ENCODE measurements around the gene USP34. TPM values are rescaled to one million over a fixed set of nuclear protein-coding genes. Genes with fewer than 3 reads are reported as not detected.

The USP34 gene
- total and polyA plus RNA-seq, 4 donors = 13.4 to 82.7 (median 51.1) TPM

DNA sequence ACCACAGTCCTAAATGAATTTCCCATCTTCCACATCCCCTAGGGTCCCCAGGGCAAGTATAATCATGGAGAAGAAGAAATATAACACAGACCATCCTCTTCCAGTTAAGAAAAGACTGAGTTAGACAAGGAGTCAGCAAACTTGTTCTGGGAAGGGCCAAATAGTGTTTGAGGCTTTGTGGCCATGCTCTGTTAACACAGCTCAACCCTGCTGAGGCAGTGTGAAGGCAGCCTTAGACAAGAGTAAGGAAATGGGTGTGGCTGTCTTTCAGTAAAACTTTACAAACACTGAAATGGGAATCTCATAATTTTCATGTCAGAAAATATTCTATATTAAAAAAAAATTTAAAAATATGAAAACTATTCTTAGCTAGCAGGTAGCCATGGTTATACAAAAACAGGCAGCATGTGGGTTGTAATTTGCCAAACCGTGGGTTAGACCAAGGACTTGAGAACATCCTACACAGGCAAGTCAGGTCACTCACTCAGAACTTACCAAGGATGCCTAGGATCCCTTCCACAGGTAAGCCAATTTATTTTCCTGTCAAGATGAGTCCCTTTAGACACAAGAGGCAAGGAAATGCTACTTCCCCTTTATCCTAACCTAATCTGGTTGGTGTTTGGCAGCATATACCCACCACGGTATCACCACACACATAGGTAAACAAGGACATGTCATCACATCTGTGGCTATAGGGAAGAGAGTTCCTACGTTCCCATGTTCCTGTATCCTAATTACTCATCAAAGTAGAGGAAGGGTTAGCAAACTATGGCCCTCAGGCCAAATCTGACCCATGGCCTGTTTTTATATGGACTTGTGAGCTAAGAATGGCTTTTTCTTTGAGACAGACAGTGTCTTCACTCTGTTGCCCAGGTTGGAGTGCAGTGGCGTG, 277.0 kb downstream of the USP34 start:
- Histone ChIP-seq H3K36me3 (ENCODE audit: control insufficient read depth in 4 of 4, insufficient read depth in 3 of 4, low read depth in 1 of 4, low read length in 3 of 4) (peaks cover 3 to 21% (median 18%) of the 10 kb centered on the region in 4 donors), H3K9ac (ENCODE audit: low read depth in 1 of 2, low read length in 2 of 2) (no peak overlapping the region), H3K27me3 (ENCODE audit: control insufficient read depth in 4 of 4, insufficient read depth in 4 of 4, low read length in 3 of 4) (no peaks in the 10 kb centered on the region), H3K4me1 (ENCODE audit: control insufficient read depth in 4 of 4, insufficient read depth in 4 of 4, low read length in 3 of 4) (no peaks in the 10 kb centered on the region), H3K27ac (ENCODE audit: low read depth in 1 of 2, low read length in 2 of 2) (no peak overlapping the region), H3K4me3 (ENCODE audit: low read depth in 1 of 3, low read length in 3 of 3) (no peak overlapping the region), H3K9me3 (ENCODE audit: control insufficient read depth in 4 of 4, low read length in 3 of 4) (no peaks in the 10 kb centered on the region)
- WGBS = 91% methylated on average over 4 of the region's 4 CpGs
- DNase-seq (ENCODE audit: low spot score) = no peak
- TF ChIP-seq, protein P1, sequence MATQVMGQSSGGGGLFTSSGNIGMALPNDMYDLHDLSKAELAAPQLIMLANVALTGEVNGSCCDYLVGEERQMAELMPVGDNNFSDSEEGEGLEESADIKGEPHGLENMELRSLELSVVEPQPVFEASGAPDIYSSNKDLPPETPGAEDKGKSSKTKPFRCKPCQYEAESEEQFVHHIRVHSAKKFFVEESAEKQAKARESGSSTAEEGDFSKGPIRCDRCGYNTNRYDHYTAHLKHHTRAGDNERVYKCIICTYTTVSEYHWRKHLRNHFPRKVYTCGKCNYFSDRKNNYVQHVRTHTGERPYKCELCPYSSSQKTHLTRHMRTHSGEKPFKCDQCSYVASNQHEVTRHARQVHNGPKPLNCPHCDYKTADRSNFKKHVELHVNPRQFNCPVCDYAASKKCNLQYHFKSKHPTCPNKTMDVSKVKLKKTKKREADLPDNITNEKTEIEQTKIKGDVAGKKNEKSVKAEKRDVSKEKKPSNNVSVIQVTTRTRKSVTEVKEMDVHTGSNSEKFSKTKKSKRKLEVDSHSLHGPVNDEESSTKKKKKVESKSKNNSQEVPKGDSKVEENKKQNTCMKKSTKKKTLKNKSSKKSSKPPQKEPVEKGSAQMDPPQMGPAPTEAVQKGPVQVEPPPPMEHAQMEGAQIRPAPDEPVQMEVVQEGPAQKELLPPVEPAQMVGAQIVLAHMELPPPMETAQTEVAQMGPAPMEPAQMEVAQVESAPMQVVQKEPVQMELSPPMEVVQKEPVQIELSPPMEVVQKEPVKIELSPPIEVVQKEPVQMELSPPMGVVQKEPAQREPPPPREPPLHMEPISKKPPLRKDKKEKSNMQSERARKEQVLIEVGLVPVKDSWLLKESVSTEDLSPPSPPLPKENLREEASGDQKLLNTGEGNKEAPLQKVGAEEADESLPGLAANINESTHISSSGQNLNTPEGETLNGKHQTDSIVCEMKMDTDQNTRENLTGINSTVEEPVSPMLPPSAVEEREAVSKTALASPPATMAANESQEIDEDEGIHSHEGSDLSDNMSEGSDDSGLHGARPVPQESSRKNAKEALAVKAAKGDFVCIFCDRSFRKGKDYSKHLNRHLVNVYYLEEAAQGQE (IDR thresholded peaks at IDR 0.05) = no peak
- TF ChIP-seq TAF1 (conservative IDR thresholded peaks at IDR 0.05) (no peak), SP1 (IDR thresholded peaks at IDR 0.05) (no peak), NR2F2 (IDR thresholded peaks at IDR 0.05) (no peak), FOXA2 (IDR thresholded peaks at IDR 0.05) (no peak), JUND (IDR thresholded peaks at IDR 0.05) (no peak), HNF4G (IDR thresholded peaks at IDR 0.05) (no peak), EGR1 (IDR thresholded peaks at IDR 0.05; ENCODE audit: low read depth in 2 of 2) (no peak), RXRA (IDR thresholded peaks at IDR 0.05) (no peak), FOXA1 (IDR thresholded peaks at IDR 0.05) (no peak), GABPA (IDR thresholded peaks at IDR 0.05 in 1 of 2, conservative IDR thresholded peaks at IDR 0.05 in 1 of 2) (no peak)
- TF ChIP-seq, protein P2, sequence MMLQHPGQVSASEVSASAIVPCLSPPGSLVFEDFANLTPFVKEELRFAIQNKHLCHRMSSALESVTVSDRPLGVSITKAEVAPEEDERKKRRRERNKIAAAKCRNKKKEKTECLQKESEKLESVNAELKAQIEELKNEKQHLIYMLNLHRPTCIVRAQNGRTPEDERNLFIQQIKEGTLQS (IDR thresholded peaks at IDR 0.05) = no peak
- TF ChIP-seq, protein P3, sequence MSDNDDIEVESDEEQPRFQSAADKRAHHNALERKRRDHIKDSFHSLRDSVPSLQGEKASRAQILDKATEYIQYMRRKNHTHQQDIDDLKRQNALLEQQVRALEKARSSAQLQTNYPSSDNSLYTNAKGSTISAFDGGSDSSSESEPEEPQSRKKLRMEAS (IDR thresholded peaks at IDR 0.05) = no peak
- TF ChIP-seq, protein P4, sequence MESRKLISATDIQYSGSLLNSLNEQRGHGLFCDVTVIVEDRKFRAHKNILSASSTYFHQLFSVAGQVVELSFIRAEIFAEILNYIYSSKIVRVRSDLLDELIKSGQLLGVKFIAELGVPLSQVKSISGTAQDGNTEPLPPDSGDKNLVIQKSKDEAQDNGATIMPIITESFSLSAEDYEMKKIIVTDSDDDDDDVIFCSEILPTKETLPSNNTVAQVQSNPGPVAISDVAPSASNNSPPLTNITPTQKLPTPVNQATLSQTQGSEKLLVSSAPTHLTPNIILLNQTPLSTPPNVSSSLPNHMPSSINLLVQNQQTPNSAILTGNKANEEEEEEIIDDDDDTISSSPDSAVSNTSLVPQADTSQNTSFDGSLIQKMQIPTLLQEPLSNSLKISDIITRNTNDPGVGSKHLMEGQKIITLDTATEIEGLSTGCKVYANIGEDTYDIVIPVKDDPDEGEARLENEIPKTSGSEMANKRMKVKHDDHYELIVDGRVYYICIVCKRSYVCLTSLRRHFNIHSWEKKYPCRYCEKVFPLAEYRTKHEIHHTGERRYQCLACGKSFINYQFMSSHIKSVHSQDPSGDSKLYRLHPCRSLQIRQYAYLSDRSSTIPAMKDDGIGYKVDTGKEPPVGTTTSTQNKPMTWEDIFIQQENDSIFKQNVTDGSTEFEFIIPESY (IDR thresholded peaks at IDR 0.05) = no peak
- TF ChIP-seq, protein P5, sequence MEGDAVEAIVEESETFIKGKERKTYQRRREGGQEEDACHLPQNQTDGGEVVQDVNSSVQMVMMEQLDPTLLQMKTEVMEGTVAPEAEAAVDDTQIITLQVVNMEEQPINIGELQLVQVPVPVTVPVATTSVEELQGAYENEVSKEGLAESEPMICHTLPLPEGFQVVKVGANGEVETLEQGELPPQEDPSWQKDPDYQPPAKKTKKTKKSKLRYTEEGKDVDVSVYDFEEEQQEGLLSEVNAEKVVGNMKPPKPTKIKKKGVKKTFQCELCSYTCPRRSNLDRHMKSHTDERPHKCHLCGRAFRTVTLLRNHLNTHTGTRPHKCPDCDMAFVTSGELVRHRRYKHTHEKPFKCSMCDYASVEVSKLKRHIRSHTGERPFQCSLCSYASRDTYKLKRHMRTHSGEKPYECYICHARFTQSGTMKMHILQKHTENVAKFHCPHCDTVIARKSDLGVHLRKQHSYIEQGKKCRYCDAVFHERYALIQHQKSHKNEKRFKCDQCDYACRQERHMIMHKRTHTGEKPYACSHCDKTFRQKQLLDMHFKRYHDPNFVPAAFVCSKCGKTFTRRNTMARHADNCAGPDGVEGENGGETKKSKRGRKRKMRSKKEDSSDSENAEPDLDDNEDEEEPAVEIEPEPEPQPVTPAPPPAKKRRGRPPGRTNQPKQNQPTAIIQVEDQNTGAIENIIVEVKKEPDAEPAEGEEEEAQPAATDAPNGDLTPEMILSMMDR (IDR thresholded peaks at IDR 0.05; ENCODE audit: low read depth, low read length, missing input control) = no peak

All from liver (tissue), 9 donors.